Measurements from ENCODE around the gene FRMD8. TPM values are rescaled to one million over a fixed set of nuclear protein-coding genes. Genes with fewer than 3 reads are reported as not detected.

Gene FRMD8
- total RNA-seq, 1 donor from 2014 or later, result 14.4 TPM

DNA sequence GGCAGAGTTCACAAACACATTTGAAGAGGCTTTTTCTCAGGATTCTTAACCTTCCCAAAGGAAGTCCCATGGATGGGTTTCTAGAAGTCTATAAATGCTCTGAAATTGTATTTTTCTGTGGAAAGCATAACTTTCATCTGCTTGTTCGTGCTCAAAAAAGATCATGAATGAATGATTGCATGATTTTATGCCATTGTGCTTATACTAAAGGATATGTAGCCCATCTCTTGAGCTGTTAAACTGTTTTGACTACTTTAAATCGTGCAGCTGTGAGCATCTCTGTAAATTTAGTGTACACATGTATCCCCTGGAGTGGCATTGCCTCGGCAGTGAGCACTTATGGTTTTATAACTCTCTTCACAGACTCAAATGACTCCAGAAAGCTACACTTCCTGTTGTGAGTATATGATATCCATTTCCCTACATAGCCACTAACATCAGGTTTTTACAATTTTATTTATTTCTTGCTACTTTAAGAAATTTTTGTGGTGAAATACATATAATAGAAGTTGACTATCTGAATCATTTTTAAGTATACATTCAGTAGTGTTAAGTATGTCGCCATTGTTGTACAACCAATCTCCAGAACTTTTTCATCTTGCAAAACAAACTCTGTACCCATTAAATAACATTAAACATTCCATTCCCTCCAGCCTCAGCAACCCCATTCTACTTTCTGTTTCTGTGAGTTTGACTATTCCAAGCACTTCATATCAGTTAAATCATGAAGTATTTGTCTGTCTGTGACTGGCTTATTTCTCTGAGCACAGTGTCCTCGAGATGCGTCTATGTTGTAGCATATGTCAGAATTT lies 44.2 kb downstream of the FRMD8 start:
- intact Hi-C loops (cut with DNase I), result no loop called here
- no peak for DNase-seq (ENCODE audit: low spot score)

- intact Hi-C loops (cut with DNase I), result no loop called here
- DNase-seq (ENCODE audit: low spot score), result peak; percentile 10
Measured at GRCh38 chr11:65431451-65432099, 45.1 kb downstream of the FRMD8 start.

DNA sequence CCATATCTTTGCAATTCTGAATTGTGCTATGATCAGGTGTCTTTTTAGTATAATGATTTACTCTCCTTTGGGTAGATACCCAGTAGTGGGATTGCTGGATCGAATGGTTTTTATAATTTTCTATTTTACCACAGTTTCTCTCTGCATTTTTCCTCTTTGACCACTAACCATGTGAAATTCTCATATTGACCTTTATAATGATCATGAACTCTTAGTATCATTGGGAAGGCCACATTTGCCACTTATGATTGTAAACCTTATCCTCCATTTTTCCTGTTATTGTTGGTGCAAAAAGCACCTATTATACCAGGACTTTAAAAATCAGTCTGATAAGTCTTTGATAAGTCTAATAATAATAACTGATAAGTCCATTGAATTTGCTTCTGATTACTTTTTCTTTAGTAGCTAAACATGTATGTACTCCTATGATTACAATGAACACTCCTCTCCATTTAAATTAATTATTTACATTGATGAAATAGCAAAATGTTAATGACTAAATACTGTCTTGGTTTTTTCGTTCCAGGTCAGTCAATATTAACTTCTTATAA lies 45.7 kb downstream of the FRMD8 start:
- no peak for DNase-seq (ENCODE audit: low spot score)
- intact Hi-C loops (cut with DNase I), result no loop called here

DNA sequence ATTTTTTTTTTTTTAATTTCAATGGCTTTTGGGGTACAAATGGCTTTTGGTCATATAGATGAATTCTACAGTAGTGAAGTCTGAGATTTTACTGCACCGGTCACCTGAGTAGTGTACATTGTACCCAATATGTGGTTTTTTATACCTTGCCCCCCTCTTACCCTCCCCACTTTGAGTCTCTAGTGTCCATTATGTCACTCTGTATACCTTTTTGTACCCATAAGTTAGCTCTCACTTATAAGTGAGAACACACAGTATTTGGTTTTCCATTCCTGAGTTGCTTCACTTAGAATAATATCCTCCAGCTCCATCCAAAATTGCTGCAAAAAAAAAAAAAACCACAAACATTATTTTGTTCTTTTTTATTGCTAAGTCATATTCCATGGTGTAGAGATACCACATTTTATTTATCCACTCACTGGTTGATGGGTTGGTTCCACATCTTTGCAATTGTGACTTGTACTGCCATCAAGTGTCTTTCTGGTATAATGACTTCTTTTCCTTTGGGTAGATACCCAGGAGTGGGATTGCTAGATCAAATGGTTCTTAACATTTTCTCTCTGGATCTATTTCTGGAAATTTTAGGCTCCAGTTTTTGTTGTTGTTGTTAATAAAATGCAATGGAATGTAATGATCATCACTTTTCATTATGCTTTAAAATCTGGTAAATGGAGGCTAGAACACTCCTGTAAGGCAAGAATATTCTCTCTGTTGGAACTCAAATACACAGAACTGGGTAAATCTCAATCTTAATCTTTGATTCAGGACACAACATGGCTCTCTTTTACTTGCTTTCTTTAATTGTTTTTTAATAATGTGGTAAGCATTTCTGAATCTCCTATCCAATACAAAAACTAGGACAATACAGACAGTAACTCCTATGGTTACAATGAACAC lies 46.5 kb downstream of the FRMD8 start:
- intact Hi-C loops (cut with DNase I), result no loop called here
- DNase-seq (ENCODE audit: low spot score), result no peak

- intact Hi-C loops (cut with DNase I), result no loop called here
- no peak for DNase-seq (ENCODE audit: low spot score)
Measured at GRCh38 chr11:65433657-65434056, 47.2 kb downstream of the FRMD8 start.

DNA sequence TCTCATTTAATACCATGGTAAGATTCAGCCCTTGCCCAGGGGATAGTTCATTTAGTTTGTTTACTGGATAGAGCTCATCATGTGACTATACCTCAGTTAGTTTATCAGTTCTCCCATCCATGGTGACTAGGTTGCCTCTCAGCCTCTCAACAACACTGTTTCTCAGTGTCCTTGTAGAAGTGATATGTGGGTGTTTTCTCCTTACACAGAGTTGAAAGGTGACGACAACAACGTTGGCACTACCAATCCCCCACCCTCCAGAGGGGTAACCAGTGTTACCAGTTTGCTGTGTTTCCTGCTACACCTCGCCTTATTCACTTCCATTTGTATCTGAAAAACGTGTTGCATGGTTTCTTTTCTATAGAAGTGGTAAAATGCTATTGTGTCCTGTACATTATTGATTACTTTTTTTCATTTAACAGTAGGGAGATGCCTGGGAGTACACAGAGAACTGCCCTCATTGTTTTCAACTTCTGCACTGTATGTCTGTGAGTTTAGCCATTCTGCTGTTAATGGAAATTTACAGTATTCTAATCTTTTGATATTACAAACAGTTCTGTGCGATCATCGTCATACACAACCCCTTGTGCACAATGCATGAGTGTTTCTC lies 47.7 kb downstream of the FRMD8 start:
- intact Hi-C loops (cut with DNase I), result no loop called here
- DNase-seq (ENCODE audit: low spot score), result peak; percentile 17

DNA sequence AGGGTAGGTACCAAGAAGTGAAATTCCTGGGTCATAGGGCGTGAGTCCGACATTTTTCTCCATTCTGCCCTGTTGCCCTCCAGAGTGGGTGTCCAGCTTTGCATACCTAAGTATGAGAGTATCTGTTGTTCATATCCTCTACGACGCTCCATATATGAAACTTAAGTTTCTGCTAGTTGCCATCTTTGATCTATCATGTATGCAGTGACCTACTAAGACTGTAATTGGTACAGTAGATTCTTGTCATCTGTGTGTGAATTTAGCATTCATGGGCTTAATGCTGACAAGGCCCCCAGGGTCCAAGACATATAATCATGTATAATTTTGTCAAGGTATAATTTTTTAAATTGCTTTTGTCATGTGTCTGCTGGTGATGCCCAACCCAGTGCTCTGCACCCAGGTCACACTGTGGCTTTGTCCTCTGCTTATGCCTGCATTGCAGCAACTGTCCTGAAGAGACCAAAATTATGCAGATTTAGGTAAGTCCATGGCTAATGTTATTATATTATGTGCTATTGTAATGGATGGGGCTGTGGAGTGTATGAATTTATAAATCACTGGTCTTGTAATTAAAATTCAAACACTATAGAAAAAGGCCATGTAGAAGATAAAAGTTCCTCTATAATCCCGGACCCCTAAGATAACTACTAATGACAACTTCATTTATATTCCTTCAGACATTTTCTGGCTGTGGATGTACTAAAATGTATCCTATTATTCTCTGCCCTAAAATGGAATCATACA lies 48.4 kb downstream of the FRMD8 start:
- peak; percentile 15 for DNase-seq (ENCODE audit: low spot score)
- intact Hi-C loops (cut with DNase I), result no loop called here

GRCh38 chr11:65435411-65435931 lies 49.0 kb downstream of the FRMD8 start:
- intact Hi-C loops (cut with DNase I), result no loop called here

DNA sequence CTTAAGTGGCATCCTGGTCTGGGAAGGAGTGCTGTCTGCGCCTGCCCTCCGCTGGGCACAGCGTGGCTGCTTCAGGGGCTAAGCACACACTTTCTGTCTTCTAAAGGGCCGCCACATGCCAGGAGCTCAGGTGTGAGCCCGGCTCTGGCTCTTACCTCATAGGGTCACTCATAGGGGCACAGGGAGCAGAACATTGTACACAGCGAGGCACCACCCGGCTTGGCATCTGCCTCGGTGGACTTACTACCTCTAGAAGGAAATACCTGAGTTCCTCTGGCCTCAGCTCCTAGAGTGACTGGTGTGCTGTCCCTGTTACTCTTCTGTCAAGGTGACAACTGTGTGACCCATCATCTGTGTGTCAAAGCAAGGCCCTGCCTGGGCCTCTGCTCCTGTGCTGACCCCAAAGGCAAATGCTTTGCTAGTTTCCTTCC lies 49.6 kb downstream of the FRMD8 start:
- intact Hi-C loops (cut with DNase I), result no loop called here
- DNase-seq (ENCODE audit: low spot score), result peak; percentile 75

More at GRCh38 chr11:65435411-65435931, 49.0 kb downstream of the FRMD8 start:
- DNase-seq (ENCODE audit: low spot score), result peak; percentile 51

DNA sequence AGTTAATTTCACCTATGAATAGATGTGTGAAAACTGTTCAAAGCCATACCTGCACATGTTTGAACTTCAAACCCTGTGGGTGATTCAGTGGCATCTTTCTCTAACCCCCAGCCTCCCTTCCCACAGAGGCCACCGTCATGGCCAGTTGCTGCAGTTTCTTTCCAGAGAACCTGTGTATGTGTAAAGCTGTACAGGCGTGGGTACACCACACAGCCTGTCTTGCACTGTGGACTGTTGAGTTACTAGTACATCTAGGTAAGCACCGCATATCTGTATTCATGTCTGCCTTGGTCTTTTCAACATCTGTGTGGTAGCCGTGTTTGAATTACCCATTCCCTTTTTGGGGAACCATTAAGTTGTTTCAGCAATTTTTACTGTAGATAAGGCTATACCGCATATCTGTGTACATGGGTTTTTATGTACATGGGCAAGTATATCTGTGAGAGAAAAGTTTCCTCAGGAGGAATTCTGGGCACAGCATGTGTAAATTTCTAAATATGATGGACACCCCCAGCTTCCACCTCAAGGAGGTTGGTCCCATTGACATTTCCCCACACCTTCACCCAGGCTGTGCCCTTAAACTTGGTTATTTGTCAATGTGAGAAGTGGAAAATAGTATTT lies 50.1 kb downstream of the FRMD8 start:
- DNase-seq (ENCODE audit: low spot score), result peak; percentile 65
- intact Hi-C loops (cut with DNase I), result no loop called here

- DNase-seq (ENCODE audit: low spot score), result peak; percentile 54
- intact Hi-C loops (cut with DNase I), result no loop called here
Measured at GRCh38 chr11:65437436-65438227, 51.2 kb downstream of the FRMD8 start.

DNA sequence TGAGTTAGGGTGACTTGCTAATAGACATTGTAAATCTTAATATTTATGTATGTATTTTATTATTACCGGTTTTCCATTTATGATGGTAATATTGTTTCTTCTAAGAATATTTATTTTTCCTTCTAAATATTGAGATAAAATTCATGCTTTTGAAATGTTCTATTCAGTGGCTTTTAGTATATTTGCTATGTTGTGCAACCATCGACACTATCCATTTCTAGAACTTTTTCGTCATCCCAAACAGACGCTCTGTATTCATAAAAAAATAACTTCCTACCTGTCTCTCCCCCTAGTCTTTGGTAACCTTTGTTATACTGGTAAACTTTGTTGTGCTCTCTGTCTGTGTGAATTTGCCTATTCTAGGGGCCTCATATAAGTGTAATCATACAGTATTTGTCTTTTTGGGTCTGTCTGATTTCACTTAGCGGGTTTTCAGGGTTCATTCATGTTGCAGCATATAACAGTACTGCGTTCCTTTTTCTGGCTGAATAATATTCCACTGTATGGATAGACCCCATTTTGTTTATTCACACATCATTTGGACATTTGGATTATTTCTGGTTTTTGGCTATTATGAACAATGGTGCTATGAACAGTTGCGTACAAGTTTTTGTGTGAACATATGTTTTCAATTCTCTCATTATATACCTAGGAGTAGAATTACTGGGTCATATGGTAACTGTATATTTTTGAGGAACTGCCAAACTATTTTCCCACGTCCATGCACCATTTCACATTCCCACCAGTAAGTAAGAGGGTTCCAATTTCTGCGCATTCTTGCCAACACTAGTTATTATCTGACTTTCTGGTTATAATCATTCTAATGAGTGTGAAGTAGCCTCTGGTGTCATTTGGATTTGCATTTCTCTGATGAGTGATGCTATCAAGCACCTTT lies 52.1 kb downstream of the FRMD8 start:
- no peak for DNase-seq (ENCODE audit: low spot score)
- intact Hi-C loops (cut with DNase I), result no loop called here

DNA sequence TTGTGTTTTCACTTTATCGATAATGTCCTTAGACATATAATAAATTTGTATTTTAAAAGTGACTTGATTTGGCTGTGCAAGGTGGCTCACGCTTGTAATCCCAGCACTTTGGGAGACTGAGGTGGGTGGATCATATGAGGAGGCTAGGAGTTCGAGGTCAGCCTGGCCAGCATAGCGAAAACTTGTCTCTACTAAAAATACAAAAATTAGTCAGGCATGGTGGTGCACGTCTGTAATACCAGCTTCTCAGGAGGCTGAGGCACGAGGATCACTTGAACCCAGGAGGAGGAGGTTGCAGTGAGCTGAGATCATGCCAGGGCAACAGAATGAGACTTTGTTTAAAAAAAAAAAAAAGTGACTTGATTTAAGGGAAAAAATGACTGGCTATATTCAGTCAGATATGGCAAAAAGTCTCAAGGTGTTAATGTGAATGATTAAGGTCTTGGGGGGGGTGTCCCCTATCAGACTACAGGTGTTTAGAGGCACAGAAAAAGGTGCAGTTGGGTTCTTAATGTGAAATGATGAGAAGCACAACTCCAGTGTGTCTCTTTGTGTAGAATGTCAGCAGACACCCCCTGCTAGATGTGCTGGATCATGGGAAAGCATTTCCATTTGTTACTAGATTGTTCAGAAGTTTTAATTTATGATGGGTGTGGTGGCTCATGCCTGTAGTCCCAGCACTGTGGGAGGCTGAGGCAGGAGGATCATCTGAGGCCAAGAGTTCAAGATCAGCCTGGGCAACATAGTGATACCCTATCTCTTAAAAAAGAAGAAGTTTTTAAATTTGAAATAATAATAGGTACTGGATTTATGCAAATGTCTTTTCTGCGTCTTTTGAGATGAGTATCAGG lies 53.1 kb downstream of the FRMD8 start:
- DNase-seq (ENCODE audit: low spot score), result peak; percentile 36
- intact Hi-C loops (cut with DNase I), result no loop called here

- DNase-seq (ENCODE audit: low spot score), result peak; percentile 29
- intact Hi-C loops (cut with DNase I), result no loop called here
Measured at GRCh38 chr11:65440831-65441499, 54.5 kb downstream of the FRMD8 start.

DNA sequence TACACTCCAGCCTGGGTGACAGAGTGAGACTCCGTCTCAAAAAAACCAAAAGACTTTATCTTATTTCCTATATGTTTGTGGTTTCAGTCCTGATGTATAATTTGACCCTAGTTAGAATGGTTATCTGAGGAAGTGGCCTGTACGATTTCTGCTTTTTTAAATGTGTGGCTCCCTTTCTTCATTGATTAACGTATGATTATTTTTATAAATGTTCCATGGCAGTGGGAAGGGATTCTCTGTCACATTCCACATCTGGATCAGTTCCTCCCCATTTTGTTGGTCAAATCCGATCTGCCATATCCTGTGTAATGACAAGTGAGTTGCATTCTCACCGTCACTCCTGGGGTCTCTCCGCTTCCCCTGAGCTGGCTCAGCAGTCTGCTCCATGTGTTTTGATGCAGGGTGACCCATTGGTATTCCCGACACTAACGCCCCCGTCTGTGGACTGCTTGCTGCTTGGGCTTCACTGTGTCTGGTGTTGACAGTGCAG lies 56.5 kb downstream of the FRMD8 start:
- intact Hi-C loops (cut with DNase I), result no loop called here
- DNase-seq (ENCODE audit: low spot score), result peak; percentile 74

Data from cardiac septum (tissue), 1 donor.